ENCODE data around the gene INTS4.

DNA sequence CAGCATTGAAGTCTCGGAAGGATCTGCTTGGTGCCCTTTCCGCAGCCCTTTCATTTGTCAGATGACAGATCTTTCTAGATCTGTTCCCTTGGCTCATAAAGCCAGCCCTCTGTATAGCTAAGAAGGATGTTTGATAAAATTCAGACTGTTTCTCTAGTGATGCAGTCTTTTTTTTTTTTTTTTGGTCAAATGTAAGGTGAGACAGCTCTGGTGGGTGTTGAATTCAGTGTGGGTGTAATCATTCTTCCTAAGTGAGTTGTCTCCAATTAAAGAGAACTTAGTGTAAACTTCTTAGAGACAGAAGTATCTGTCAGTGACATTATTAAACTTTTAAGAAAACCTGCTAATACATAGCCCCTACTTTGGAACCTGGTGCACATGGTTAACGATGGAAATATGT lies 120.3 kb downstream of the INTS4 start:
- TF ChIP-seq POLR2A (IDR thresholded peaks at IDR 0.05) (no peak), POLR2AphosphoS5 (IDR thresholded peaks at IDR 0.05) (no peak)
- TF ChIP-seq, protein P1, sequence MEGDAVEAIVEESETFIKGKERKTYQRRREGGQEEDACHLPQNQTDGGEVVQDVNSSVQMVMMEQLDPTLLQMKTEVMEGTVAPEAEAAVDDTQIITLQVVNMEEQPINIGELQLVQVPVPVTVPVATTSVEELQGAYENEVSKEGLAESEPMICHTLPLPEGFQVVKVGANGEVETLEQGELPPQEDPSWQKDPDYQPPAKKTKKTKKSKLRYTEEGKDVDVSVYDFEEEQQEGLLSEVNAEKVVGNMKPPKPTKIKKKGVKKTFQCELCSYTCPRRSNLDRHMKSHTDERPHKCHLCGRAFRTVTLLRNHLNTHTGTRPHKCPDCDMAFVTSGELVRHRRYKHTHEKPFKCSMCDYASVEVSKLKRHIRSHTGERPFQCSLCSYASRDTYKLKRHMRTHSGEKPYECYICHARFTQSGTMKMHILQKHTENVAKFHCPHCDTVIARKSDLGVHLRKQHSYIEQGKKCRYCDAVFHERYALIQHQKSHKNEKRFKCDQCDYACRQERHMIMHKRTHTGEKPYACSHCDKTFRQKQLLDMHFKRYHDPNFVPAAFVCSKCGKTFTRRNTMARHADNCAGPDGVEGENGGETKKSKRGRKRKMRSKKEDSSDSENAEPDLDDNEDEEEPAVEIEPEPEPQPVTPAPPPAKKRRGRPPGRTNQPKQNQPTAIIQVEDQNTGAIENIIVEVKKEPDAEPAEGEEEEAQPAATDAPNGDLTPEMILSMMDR (IDR thresholded peaks at IDR 0.05): no peak
